NCI-H1048 (cell line): ENCODE data around the gene DAPK2.
"Not testable (repeated sequence)": the region's sequence is repeated elsewhere in the genome, so short reads cannot be mapped to it uniquely, and the experiment has no call there.

Experiments
- DNase-seq: peaks from one replicate; lab custom pipeline; 2025; lab: John Stamatoyannopoulos, UW

DAPK2 gene

DNA sequence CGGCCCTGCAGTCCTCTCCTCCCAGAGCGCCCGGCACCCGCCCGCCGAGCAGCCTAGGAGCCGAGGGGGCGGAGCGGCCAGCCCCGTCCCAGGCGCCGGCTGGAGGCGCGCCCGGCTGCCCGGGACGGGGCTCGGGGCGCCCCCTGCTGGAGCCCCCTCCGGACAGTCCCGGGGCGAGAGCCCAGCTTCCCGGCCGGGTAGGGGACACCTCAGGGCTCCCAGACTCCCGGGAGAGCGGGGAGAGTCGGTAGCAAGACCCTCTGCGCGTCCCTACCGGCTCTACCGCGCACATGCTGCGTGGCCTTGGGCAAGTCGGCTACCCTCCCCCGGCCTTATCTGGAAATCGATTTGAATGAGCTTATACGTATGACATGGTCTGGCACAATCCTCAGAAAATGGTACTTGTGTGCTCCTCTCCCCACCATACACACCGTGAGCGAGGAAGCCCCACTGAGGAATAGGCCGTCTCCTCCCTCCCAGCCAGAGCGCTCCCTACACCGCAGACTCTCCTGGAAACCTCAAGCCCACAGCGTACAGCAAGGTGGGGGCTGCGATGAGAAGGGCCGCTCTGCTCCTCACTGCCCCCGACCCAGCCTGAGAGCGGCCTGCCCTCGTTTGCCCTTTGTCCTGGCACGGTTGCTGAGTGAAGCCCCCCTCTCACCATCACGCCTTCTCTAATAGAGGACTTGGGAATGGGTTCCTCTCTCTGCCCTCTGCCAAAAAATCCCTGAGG is at the start of gene DAPK2:
Gene DAPK2 (minus strand): TSS at position 65 of the 733 bp plus-strand sequence. CDS start 6,224 bp downstream, outside the sequence.
- peak; percentile 29 for DNase-seq

DNA sequence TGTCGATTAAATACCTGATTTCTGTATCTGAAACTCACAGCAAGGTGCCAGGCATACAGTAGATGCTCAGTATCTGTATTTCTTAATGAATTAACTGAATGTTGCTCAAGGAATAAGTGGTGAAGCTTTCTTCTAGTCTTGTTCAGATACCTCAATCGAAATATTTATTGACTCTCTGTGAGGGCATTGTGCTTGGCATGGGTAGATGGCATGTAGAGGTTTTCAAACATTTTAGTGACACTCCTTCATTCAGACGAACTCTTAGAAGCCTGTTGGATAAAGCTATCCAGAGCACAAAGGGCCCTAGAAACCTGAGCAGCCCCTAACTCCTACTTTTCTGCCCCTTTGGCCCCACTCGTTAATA is 49.1 kb upstream of the DAPK2 start:
- DNase-seq: no peak

DNA sequence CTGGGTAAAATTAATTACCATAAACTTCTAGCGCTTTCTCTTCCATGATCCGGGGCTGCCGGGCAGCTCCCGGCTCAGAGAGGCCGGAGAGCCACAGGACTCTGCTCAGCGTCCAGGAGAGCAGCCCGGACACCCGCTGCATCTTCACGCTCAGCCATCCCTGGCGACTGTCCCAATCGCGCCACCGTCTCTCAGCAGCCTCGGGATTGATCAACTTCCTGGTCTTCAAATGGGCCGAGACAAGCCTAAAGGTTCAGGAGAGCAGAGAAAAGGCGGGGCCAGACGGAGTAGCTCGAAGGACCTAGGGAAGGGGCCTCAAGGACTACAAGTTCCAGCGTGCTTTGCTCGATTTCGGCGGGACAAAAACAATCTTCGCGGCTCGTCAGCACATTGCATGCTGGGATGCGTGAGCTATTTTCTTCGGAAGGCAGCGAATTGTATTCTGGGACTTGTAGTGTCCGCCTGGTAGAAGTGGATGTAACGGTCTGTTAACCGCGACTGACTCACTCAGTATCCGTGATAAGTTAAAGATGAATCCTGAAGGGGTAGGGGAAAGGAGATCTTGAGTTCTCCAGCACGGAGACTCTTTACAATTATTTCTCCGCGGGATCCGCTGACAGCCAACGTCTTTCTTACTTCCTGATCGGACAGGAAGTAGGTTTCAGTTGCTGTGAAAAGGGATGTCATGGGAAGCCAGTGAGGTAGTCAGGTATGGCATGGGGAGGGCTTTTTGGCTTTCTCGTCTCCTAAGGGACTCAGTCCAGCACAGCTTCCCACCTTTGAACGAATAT is 47.5 kb upstream of the DAPK2 start, which contains the start of gene CIAO2A:
Gene CIAO2A (minus strand): TSS at position 212 of the 791 bp plus-strand sequence. CDS start 70 bp downstream, at position 142.
- DNase-seq: peak; percentile 94

DNA sequence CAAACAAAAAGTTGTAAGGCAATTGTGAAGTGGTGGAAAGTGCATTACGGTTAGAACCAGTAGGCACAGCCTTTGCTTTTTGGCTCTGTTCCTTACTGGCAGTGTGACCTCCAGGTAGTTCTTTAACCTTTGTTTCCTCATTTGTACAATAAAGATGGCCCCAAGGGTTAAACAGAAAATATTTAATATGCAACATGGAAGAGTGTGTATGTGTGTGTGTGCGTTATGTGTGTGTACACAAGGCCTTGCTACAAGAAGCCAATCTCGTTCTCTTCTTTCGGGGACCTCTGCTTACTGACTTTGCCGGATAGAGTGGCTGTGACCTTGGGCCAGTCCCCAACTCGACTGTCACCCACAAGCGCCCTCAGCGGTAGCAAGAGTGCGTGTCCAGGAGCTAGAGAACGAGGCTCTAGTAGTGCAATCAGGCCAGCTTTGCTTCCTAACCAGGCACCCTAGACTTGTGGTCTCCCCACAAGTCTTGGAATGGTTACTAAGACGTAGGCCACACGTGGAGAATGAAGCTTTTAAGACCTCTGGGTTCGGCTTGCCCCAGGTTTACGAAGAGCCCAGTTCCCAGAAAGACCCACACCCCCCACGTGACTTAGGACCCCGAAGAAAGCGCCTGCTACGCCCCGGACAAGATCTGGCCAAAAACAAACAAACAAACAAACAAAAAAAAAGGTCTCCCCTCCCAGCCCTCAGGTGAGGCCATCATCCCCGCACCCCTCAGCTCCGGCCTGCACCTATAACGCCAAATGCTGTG is 46.8 kb upstream of the DAPK2 start:
- DNase-seq: no peak

DNA sequence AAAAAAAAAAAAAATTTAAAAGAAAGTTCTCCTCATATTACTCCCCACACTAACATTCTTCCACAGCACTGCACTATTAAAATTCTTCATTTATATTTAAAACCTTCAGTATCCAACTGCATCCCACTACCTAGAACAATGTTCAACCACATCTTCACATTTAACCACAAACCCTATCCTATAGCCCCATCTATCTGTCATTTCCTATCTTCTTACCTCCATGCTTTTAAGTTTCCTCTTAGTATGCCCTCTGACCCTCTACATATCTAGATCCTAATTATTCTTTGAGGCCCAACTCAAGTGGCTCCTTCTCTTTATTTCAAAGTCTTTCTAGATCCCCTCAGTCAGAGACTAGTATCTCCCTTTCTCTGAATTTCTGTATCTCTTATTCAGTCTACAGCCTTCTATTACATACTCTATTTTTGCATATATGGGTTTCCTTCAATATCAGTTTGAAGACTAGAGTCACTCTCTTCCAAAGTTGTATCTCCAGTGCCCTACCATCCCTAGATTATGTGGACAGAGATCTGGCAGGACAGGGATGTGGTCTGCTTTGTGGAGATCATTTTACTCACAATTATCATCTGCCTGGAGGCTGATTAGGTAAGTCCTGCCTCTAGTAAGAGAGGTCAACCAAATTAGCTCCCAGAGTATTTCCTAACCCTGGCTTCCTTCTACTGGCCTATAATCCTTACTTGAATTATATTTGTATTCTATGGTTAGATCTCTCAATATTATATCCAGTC is 46.0 kb upstream of the DAPK2 start:
- DNase-seq: no peak

DNA sequence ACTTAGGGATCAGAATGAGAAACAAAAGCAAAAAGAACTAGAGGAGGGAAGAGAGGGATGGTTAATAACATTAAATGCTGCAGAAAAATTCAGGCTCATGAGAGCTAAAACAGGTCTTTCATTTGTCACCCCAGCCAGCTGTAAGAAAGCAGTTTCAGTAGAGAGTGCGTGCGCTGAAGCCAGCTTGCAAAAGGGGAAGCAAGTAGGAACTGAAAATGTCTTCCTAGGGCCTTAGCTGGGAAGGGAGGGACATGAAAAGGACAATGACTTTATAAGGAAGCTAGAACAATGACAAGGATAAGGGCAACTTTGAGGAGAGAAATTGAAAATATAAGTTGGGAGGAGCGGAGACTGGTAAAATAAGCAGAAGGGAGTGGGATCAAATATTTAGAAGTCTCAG is 44.2 kb upstream of the DAPK2 start:
- DNase-seq: no peak

DNA sequence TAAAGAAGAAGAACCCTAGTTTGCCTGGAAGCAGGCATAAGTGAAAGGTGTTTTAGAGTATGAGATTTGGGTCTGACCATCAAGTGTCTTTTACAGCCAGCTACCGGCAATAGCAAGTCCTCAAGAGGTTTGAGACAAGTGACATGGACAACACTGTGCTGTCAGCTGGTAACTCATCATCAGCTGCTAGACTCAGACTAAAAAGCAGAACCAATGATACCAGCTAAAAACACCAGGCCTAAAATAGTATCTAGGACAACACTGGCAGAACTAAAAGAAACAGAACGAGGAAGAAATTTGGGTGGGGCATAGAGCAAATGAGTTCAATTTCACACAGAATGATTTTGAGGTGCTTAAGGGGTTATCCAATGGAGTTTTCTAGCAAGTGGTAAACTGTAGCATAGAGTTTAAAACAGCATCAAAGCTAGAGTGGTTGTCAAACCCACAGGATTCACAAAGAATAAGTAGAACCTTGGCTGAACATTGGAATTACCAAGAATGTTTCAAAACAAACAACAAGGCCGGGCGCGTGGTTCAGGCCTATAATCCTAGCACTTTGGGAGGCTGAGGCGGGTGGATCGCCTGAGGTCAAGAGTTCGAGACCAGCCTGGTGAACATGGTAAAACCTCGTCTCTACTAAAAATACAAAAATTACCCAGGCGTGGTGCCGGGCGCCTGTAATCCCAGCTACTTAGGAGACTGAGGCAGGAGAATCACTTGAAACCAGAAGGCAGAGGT is 43.4 kb upstream of the DAPK2 start:
- DNase-seq: no peak

DNA sequence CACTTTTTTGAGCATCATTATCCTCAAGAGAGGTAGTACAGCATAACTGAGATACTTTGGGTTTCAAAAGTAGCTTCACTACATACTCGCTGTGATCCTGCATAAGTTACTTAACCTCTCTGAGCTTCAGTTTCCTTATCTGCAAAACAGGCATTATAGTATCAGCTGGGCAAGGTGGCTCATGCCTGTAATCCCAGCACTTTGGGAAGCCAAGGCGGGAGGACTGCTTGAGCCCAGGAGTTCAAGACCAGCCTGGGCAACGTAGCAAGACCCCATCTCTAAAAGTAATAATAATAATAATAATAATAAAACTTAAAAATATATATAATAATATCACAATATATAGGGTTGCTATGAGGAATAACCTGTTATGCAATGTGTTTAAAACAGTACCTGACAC is 36.5 kb upstream of the DAPK2 start:
- no peak for DNase-seq

DNA sequence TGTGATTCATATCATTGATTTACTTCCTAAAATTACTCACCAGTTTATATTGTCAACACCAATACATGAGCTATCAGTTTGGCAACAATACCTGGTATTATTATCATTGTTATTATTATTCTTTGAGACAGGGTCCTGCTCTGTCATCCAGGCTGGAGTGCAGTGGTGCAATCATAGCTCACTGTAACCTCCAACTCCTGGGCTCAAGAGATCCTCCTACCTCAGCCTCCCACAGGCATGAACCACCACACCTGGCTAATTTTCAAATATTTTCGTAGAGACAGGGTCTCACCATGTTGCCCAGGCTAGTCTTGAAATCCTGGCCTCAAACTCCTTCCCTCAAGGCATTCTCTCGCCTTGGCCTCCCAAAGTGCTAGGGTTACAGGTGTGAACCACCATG is 27.2 kb upstream of the DAPK2 start:
- DNase-seq: not testable (repeated sequence)

DNA sequence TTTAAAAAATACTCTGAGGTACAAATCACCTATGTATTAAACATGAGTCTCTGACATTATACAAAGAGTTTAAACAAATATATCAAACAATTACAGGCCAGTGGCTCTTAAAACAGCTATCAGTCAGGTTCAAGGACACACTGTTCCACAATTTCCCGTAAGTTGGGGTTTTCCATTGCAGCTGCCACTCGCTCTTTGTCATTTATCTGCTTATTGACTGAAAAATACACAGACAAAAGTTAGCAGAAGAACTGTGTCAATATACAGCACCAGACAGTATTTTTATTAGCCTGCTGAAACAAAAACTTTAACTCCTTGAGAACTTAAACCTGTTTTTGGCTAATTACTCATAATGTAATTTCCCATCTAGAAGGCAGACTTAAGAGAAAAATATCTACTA is 26.5 kb upstream of the DAPK2 start:
- DNase-seq: no peak

DNA sequence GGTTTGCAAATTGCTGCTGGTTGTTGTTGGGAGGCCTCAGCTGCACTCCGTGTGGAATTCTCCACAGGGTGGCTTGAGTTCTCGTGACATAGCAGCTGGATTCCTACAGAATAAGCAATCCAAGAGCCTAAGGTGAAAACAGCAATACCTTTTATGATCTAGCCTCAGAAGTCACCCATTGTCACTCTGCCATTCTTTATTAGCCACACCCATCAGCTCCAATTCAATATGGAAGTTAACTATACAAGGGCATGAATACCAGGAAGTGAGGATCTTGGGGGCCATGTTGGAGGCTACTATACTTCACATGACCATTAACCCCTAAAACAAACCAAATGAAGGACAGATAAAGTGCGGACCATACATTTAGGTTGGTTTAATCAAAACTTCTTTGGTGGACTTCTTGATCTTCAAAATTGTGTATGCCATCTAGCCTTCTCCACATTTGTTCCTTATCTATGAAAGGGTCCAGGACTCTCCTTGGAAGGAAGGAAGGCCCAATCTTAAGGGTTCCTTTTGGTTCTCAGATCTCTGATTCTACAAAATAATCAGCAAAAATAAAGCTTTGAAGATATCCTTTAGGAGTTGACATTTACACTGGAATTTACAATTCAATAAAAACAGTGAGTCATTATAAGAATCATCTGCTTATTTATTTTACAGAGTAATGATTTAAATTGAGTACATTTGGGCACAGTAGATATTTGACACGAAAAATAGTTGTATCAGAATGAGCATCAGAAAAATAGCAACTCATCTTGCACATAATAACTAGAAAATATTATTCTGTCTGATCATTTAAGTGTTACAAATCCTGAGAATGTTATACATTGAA is 25.9 kb upstream of the DAPK2 start:
- no peak for DNase-seq

DNA sequence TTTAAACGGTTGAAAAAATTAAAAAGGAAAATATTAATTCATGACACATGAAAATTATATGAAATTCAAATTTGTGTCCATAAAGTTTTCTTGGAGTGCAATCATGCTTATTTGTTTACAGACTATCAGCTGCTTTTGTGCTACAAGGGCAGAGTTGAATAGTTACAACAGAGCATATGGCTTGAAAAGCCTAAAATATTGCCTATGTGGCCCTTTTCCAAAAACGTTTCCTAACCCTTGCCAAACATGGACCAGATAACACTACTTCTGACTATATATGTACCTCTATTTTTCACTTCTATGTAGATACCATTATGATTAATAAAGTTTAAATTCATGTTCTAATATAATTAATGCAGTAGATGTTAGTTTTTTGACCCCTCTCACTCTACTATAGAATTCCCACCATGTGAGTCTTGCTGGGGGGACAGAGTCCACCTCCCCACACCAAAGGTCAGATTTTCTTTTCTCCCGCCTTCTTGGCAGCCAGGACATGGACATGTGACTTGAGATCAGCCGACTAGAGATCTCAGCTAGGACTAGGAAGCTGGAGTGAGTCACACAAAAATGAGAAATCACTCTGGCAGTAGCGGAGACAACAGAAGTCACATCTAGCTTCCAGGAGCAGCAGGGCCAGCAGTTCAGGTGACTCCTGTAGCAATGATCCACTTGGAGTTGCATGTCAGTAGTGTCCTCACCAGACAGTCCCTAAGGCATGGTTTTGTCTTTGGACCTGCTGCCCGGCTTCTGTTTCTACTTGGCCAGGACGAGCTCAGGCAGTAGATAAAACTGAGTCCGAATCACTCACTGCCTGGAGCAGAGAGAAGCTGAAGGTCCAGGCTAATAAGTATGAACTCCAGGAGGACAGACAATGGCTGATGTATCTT is 24.9 kb upstream of the DAPK2 start:
- no peak for DNase-seq

DNA sequence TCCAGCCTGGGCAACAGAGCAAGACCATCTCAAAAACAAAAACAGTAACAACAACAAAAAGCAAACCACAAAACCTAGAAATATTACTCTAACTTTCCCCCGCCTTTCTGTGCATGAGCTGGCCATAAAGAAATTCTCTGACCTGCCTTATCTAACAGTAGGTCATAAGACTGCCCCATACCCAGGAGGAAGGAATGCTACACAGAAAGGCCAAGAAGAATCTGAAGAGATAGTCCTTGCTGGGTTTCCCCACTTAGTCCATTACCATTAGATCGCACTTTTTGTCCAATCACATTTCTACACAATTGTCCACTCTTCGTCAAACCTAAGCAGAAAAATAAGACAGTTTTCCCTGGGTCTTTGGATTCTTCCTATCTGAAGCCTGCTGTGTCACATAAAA is 23.8 kb upstream of the DAPK2 start:
- DNase-seq: no peak

DNA sequence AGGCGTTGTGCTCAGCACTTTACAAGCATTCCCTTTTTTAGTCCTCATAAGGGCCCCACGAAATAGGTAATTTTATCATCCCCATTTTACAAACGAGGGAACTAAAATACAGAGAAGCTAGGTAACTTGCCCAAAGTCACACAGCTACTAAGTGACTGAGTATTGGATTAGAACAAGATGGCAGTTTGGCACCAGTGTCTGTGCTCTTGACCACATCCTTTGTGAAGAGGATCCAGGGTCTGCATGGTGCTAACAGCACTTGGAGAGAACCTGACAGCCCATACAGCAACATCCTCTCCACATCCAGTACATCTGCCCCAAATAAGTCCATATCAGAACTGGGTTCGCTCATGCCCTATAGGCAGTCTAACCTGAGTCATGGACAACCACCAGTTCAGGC is 21.8 kb upstream of the DAPK2 start:
- no peak for DNase-seq

DNA sequence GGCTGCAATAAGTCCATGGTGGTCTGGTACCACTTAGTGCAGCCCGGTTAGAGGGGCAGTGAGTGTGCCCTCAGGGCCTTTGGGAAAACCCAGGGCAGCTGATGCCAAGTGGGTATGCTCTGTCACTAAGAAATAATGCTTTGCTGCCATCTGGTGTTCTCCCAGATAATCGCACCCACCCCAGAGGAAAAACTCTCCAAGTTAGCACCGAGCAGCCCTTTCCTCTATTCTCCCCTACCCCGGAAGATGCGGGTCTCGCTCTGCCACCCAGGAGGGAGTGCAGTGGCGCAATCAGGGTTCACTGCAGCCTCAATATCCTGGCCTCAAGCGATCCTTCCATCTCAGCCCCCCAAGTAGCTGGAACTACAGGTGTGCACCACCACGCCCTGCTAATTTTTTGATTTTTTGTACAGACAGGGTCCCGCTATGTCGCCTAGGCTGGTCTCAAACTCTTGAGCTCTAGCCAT is 21.3 kb upstream of the DAPK2 start:
- DNase-seq: peak; percentile 9

DNA sequence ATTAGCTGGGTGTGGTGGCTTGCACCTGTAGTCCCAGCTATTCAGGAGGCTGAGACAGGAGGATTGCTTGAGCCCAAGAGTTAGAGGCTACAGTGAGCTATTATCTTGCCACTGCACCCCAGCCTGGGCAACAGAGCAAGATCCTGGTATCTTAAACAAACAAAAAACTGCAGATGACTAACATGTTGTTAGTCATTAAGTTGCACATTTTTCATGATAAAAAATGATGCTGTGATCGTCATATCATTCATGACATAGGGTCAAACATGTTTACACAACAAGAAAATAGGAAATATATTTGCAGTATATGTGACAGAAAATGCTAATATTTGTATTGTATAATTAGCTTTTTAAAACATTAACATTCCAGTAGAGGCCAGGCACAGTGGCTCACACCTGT is 20.2 kb upstream of the DAPK2 start:
- no peak for DNase-seq

DNA sequence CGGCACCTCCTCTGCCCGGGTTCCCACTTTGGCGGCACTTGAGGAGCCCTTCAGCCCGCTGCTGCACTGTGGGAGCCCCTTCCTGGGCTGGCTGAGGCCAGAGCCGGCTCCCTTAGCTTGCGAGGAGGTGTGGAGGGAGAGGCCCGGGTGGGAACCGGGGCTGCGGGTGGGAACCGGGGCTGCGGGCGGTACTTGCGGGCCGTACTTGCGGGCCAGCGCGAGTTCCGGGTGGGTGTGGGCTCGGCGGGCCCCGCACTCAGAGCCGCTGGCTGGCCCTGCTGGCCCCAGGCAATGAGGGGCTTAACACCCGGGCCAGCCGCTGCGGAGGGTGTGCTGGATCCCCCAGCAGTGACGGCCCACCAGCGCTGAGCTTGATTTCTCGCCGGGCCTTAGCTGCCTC is 14.4 kb upstream of the DAPK2 start:
- no peak for DNase-seq

DNA sequence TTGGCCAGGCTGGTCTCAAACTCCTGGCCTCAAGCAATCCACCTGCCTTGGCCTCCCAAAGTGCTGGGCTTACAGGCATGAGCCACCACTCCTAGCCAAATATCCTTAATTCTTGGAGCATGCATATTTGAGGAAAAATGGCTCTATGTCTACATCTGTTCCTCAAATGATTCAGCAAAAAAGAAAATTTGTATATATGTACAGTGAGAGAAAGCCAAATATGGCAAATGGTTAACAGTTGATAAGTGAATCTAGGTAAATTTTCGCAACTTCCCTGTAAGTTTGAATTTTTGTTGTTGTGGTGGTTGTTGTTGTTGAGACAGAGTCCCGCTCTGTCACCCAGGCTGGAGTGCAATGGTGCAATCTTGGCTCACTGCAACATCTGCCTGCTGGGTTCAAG is 12.8 kb upstream of the DAPK2 start:
- not testable (repeated sequence) for DNase-seq

DNA sequence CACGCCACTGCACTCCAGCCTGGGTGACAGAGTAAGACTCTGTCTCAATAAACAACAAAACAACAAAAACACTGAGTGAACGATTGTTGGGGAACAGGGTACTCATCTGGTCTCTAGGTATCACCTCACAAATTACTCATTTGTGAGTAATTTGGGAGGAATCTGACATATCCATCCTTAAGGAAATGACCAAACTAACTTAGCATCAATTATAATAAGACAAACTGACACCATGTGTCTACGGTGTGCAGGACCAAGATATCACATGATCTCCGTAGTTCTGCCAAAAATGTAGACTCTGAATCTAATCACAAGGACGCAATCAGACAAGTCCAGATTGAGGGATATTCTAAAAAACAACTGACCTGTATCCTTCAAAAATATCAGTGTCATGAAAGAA is 12.0 kb upstream of the DAPK2 start:
- DNase-seq: no peak
